Liver (tissue), 9 donors: ENCODE results near the gene ADSS2. TPM values are rescaled to one million over a fixed set of nuclear protein-coding genes. Genes with fewer than 3 reads are reported as not detected.

Experiments used
- DNase-seq: peaks from one replicate; pipeline ENCODE4 v3.0.0-alpha.2; 2017; ENCODE audit warnings: low spot score
- H3K27ac ChIP-seq, 2 donors: one replicate each; pipeline ENCODE4 v1.7.0; 2013; ENCODE audit warnings: inconsistent platforms in 2 of 2, low read length in 2 of 2, control low read depth in 1 of 2, low read depth in 1 of 2, mild to moderate bottlenecking in 1 of 2
- H3K27me3 ChIP-seq, 4 donors: one replicate each; pipeline versions ENCODE4 v1.6.1 to v1.7.0; 2013; ENCODE audit warnings: low read length in 3 of 4, inconsistent platforms in 1 of 4, mild to moderate bottlenecking in 1 of 4, moderate library complexity in 1 of 4; ENCODE audit not compliant: control insufficient read depth in 4 of 4, insufficient read depth in 4 of 4
- H3K36me3 ChIP-seq, 4 donors: one replicate each; pipeline versions ENCODE4 v1.6.1 to v1.7.0; 2013; ENCODE audit warnings: low read length in 3 of 4, mild to moderate bottlenecking in 3 of 4, low read depth in 1 of 4, moderate library complexity in 1 of 4; ENCODE audit not compliant: control insufficient read depth in 4 of 4, insufficient read depth in 3 of 4
- H3K4me1 ChIP-seq, 4 donors: one replicate each; pipeline versions ENCODE4 v1.6.1 to v1.7.0; 2013; ENCODE audit warnings: low read length in 3 of 4, mild to moderate bottlenecking in 3 of 4, moderate library complexity in 1 of 4; ENCODE audit not compliant: control insufficient read depth in 4 of 4, insufficient read depth in 4 of 4
- H3K4me3 ChIP-seq, 3 donors: one replicate each; pipeline versions ENCODE4 v1.6.1 to v1.7.0; 2013; ENCODE audit warnings: low read length in 3 of 3, control low read depth in 1 of 3, low read depth in 1 of 3, mild to moderate bottlenecking in 1 of 3
- H3K9ac ChIP-seq, 2 donors: one replicate each; pipeline ENCODE4 v1.7.0; 2013; ENCODE audit warnings: low read length in 2 of 2, mild to moderate bottlenecking in 2 of 2, moderate library complexity in 2 of 2, control low read depth in 1 of 2, low read depth in 1 of 2
- H3K9me3 ChIP-seq, 4 donors: one replicate each; pipeline versions ENCODE4 v1.6.1 to v1.7.0; 2013; ENCODE audit warnings: low read length in 3 of 4; ENCODE audit not compliant: control insufficient read depth in 4 of 4
- ATF3 ChIP-seq: IDR thresholded peaks from 2 replicates; pipeline ENCODE4 v1.6.1; 2016; ENCODE audit warnings: antibody characterized with exemption
- EGR1 ChIP-seq, 2 donors: IDR thresholded peaks; 2 replicates each; pipeline ENCODE4 v1.6.1; 2016 to 2018; ENCODE audit warnings: antibody characterized with exemption in 2 of 2, low read depth in 2 of 2
- FOXA1 ChIP-seq: IDR thresholded peaks from 2 replicates; pipeline ENCODE4 v1.6.1; 2016; ENCODE audit warnings: antibody characterized with exemption
- FOXA2 ChIP-seq: IDR thresholded peaks from 2 replicates; pipeline ENCODE4 v1.6.1; 2016; ENCODE audit warnings: antibody characterized with exemption
- GABPA ChIP-seq, 2 donors: IDR thresholded peaks in 1 of 2; conservative IDR thresholded peaks in 1 of 2; 2 replicates each; pipeline ENCODE4 v1.6.1; 2016; ENCODE audit warnings: antibody characterized with exemption in 2 of 2, mild to moderate bottlenecking in 1 of 2, moderate library complexity in 1 of 2
- HNF4A ChIP-seq, 2 donors: conservative IDR thresholded peaks; 2 replicates each; pipeline ENCODE4 v1.6.1; 2016; ENCODE audit warnings: antibody characterized with exemption in 2 of 2, mild to moderate bottlenecking in 2 of 2
- HNF4G ChIP-seq: IDR thresholded peaks from 2 replicates; pipeline ENCODE4 v1.6.1; 2016; ENCODE audit warnings: antibody characterized with exemption
- JUND ChIP-seq, 2 donors: IDR thresholded peaks; 2 replicates each; pipeline ENCODE4 v1.6.1; 2016; ENCODE audit warnings: antibody characterized with exemption in 2 of 2
- NR2F2 ChIP-seq: IDR thresholded peaks from 2 replicates; pipeline ENCODE4 v1.6.1; 2016; ENCODE audit warnings: antibody characterized with exemption
- RAD21 ChIP-seq, 2 donors: IDR thresholded peaks; 2 replicates each; pipeline ENCODE4 v1.6.1; 2016; ENCODE audit warnings: antibody characterized with exemption in 2 of 2, mild to moderate bottlenecking in 2 of 2
- RXRA ChIP-seq, 2 donors: IDR thresholded peaks; 2 replicates each; pipeline ENCODE4 v1.6.1; 2017 to 2018; ENCODE audit warnings: antibody characterized with exemption in 2 of 2, mild to moderate bottlenecking in 1 of 2
- SP1 ChIP-seq: IDR thresholded peaks from 2 replicates; pipeline ENCODE4 v1.6.1; 2018; ENCODE audit warnings: antibody characterized with exemption, mild to moderate bottlenecking
- TAF1 ChIP-seq: conservative IDR thresholded peaks from 2 replicates; pipeline ENCODE4 v1.6.1; 2016; ENCODE audit warnings: antibody characterized with exemption, mild to moderate bottlenecking
- YY1 ChIP-seq: IDR thresholded peaks from 2 replicates; pipeline ENCODE4 v1.6.1; 2016; ENCODE audit warnings: antibody characterized with exemption, mild to moderate bottlenecking
- ZBTB33 ChIP-seq: IDR thresholded peaks from 2 replicates; pipeline ENCODE4 v1.6.1; 2016; ENCODE audit warnings: antibody characterized with exemption
- WGBS: extraction: QIAGEN DNeasy Blood & Tissue Kit; methylation state at CpG from one replicate; pipeline ENCODE4 v1.1.7; 2013; 5-methylcytosine and 5-hydroxymethylcytosine counted together
- polyA plus RNA-seq, 2 donors: library from polyadenylated mRNA; stranded (reverse) in 1 of 2; unstranded in 1 of 2; fragments of 200-250 nt in 1 of 2; fragments of >200 nt in 1 of 2; fragmentation: Nextera tagmentation in 1 of 2; extraction: Ambion mirVana in 1 of 2; gene quantifications; one replicate each; pipeline versions ENCODE4 v1.2.1 to v1.2.3, GENCODE V29; 2013 to 2015
- total RNA-seq, 2 donors: library from RNA; depleted of rRNA; stranded (reverse); fragments of >200 nt; gene quantifications; one replicate each; pipeline ENCODE4 v1.2.3, GENCODE V29; 2014
- TF ChIP-seq, protein P1 (sequence below): IDR thresholded peaks from 2 replicates; pipeline ENCODE4 v1.6.1; 2016; ENCODE audit warnings: antibody characterized with exemption, mild to moderate bottlenecking
- TF ChIP-seq, protein P2 (sequence below): fragments of 150-350 bp; IDR thresholded peaks from 2 replicates; pipeline ENCODE4 v1.5.1; 2017; ENCODE audit warnings: improper control_type of control experiment, low read depth, low read length; ENCODE audit not compliant: missing input control
- TF ChIP-seq, protein P3 (sequence below): IDR thresholded peaks from 2 replicates; pipeline ENCODE4 v1.6.1; 2016; ENCODE audit warnings: antibody characterized with exemption
- donor health status: healthy.
- donor health status: healthy.
- donor health status: healthy.
- donor health status: healthy.
- donor health status: healthy.

The ADSS2 gene
- total and polyA plus RNA-seq, 4 donors = 7.3 to 17.3 (median 12.6) TPM

- Histone ChIP-seq H3K27ac (no peak overlapping the region), H3K27me3 (no peaks in the 10 kb centered on the region), H3K4me3 (no peak overlapping the region), H3K36me3 (no peaks in the 10 kb centered on the region), H3K9me3 (no peaks in the 10 kb centered on the region), H3K4me1 (no peaks in the 10 kb centered on the region), H3K9ac (no peak overlapping the region)
- WGBS = 87% methylated on average over 7 of the region's 7 CpGs
- DNase-seq = no peak
- no peak for TF ChIP-seq EGR1 (IDR thresholded peaks at IDR 0.05; ENCODE audit: low read depth in 2 of 2)
- no peak for TF ChIP-seq JUND (IDR thresholded peaks at IDR 0.05)
- no peak for TF ChIP-seq FOXA2
- TF ChIP-seq, protein P1, sequence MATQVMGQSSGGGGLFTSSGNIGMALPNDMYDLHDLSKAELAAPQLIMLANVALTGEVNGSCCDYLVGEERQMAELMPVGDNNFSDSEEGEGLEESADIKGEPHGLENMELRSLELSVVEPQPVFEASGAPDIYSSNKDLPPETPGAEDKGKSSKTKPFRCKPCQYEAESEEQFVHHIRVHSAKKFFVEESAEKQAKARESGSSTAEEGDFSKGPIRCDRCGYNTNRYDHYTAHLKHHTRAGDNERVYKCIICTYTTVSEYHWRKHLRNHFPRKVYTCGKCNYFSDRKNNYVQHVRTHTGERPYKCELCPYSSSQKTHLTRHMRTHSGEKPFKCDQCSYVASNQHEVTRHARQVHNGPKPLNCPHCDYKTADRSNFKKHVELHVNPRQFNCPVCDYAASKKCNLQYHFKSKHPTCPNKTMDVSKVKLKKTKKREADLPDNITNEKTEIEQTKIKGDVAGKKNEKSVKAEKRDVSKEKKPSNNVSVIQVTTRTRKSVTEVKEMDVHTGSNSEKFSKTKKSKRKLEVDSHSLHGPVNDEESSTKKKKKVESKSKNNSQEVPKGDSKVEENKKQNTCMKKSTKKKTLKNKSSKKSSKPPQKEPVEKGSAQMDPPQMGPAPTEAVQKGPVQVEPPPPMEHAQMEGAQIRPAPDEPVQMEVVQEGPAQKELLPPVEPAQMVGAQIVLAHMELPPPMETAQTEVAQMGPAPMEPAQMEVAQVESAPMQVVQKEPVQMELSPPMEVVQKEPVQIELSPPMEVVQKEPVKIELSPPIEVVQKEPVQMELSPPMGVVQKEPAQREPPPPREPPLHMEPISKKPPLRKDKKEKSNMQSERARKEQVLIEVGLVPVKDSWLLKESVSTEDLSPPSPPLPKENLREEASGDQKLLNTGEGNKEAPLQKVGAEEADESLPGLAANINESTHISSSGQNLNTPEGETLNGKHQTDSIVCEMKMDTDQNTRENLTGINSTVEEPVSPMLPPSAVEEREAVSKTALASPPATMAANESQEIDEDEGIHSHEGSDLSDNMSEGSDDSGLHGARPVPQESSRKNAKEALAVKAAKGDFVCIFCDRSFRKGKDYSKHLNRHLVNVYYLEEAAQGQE = no peak
- no peak for TF ChIP-seq YY1
- TF ChIP-seq GABPA (IDR thresholded peaks at IDR 0.05 in 1 of 2, conservative IDR thresholded peaks at IDR 0.05 in 1 of 2) = no peak
- TF ChIP-seq HNF4A (conservative IDR thresholded peaks at IDR 0.05) = no peak
- TF ChIP-seq TAF1 = no peak
- TF ChIP-seq HNF4G = no peak
Measured at GRCh38 chr1:244388961-244389360, 62.7 kb downstream of the ADSS2 start.

- TF ChIP-seq RAD21 (IDR thresholded peaks at IDR 0.05) (no peak), NR2F2 (no peak), HNF4G (no peak), GABPA (IDR thresholded peaks at IDR 0.05 in 1 of 2, conservative IDR thresholded peaks at IDR 0.05 in 1 of 2) (no peak), RXRA (IDR thresholded peaks at IDR 0.05) (no peak), EGR1 (IDR thresholded peaks at IDR 0.05; ENCODE audit: low read depth in 2 of 2) (no peak), SP1 (no peak), ATF3 (no peak), ZBTB33 (no peak), FOXA1 (no peak), HNF4A (conservative IDR thresholded peaks at IDR 0.05) (no peak), YY1 (no peak)
- TF ChIP-seq, protein P1 = no peak
- TF ChIP-seq, protein P2, sequence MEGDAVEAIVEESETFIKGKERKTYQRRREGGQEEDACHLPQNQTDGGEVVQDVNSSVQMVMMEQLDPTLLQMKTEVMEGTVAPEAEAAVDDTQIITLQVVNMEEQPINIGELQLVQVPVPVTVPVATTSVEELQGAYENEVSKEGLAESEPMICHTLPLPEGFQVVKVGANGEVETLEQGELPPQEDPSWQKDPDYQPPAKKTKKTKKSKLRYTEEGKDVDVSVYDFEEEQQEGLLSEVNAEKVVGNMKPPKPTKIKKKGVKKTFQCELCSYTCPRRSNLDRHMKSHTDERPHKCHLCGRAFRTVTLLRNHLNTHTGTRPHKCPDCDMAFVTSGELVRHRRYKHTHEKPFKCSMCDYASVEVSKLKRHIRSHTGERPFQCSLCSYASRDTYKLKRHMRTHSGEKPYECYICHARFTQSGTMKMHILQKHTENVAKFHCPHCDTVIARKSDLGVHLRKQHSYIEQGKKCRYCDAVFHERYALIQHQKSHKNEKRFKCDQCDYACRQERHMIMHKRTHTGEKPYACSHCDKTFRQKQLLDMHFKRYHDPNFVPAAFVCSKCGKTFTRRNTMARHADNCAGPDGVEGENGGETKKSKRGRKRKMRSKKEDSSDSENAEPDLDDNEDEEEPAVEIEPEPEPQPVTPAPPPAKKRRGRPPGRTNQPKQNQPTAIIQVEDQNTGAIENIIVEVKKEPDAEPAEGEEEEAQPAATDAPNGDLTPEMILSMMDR = no peak
- TF ChIP-seq, protein P3, sequence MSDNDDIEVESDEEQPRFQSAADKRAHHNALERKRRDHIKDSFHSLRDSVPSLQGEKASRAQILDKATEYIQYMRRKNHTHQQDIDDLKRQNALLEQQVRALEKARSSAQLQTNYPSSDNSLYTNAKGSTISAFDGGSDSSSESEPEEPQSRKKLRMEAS = no peak
- H3K4me1 ChIP-seq = no peaks in the 10 kb centered on the region
- no peak overlapping the region for H3K4me3 ChIP-seq
- WGBS = 95% methylated on average over 1 of the region's 1 CpG
- DNase-seq = no peak
- no peaks in the 10 kb centered on the region for H3K9me3 ChIP-seq
- H3K27ac ChIP-seq = no peak overlapping the region
- H3K9ac ChIP-seq = no peak overlapping the region
- H3K27me3 ChIP-seq = no peaks in the 10 kb centered on the region
- H3K36me3 ChIP-seq = no peaks in the 10 kb centered on the region
Measured at GRCh38 chr1:244387415-244387814, 64.3 kb downstream of the ADSS2 start.
